ENCODE measurements around the gene HOXA11.

Gene HOXA11

GRCh38 chr7:27139334-27140125 lies 45.5 kb downstream of the HOXA11 start:
- Histone ChIP-seq H3K4me1 (ENCODE audit: control insufficient read depth in 1 of 2, insufficient read depth in 2 of 2, low read length in 2 of 2) (peaks cover 3 to 11% of the 10 kb centered on the region in 2 experiments), H2AFZ (ENCODE audit: insufficient read depth, low read length, poor library complexity) (no peak overlapping the region), H3K36me3 (ENCODE audit: control insufficient read depth in 1 of 2, insufficient read depth in 2 of 2, low read length in 2 of 2) (no peaks in the 10 kb centered on the region), H2BK12ac (ENCODE audit: low read length) (no peak overlapping the region), H4K91ac (ENCODE audit: low read depth, low read length) (no peak overlapping the region), H4K12ac (ENCODE audit: low read depth, low read length) (no peak overlapping the region), H3K9ac (ENCODE audit: low read length) (no peak overlapping the region), H3K79me1 (ENCODE audit: low read length) (no peaks in the 10 kb centered on the region), H3K27me3 (ENCODE audit: insufficient read depth, low read length) (peaks cover 86% of the 10 kb centered on the region), H2BK120ac (ENCODE audit: insufficient read depth, low read length, poor library complexity) (no peak overlapping the region), H3K4me3 (ENCODE audit: low read depth, low read length) (no peak overlapping the region), H2BK5ac (ENCODE audit: low read depth, low read length, poor library complexity) (no peak overlapping the region), H3K9me3 (ENCODE audit: insufficient read depth, low read depth, low read length) (peaks cover 8% of the 10 kb centered on the region), H3K4ac (ENCODE audit: low read depth, low read length) (no peak overlapping the region), H3K4me2 (ENCODE audit: low read length) (no peak overlapping the region), H3K23ac (ENCODE audit: low read length) (no peak overlapping the region), H2AK5ac (ENCODE audit: low read length) (no peak overlapping the region), H3K18ac (ENCODE audit: low read length) (no peak overlapping the region), H3K14ac (ENCODE audit: low read length) (no peak overlapping the region), H3K27ac (ENCODE audit: low read depth, low read length) (no peak overlapping the region), H4K8ac (ENCODE audit: low read depth, low read length) (no peak overlapping the region), H3K79me2 (ENCODE audit: control insufficient read depth, insufficient read depth, low read length, poor library complexity) (no peaks in the 10 kb centered on the region)
- no peak for DNase-seq
- no CpG with 5 or more reads among the region's 53 CpGs for WGBS (ENCODE audit: extremely low coverage, insufficient coverage, insufficient read length)

- no peak overlapping the region for H3K4me3 ChIP-seq (ENCODE audit: low read depth, low read length)
- H3K23ac ChIP-seq (ENCODE audit: low read length): no peak overlapping the region
- WGBS (ENCODE audit: extremely low coverage, insufficient coverage, insufficient read length): no CpG with 5 or more reads among the region's 11 CpGs
- H2BK12ac ChIP-seq (ENCODE audit: low read length): no peak overlapping the region
- no peak overlapping the region for H2AK5ac ChIP-seq (ENCODE audit: low read length)
- no peak overlapping the region for H4K91ac ChIP-seq (ENCODE audit: low read depth, low read length)
- H3K4ac ChIP-seq (ENCODE audit: low read depth, low read length): no peak overlapping the region
- no peak for DNase-seq
- H3K27ac ChIP-seq (ENCODE audit: low read depth, low read length): no peak overlapping the region
- H4K12ac ChIP-seq (ENCODE audit: low read depth, low read length): no peak overlapping the region
- H2AFZ ChIP-seq (ENCODE audit: insufficient read depth, low read length, poor library complexity): no peak overlapping the region
- H3K9me3 ChIP-seq (ENCODE audit: insufficient read depth, low read depth, low read length): peaks cover 6% of the 10 kb centered on the region
- no peaks in the 10 kb centered on the region for H3K36me3 ChIP-seq (ENCODE audit: control insufficient read depth in 1 of 2, insufficient read depth in 2 of 2, low read length in 2 of 2)
- no peak overlapping the region for H2BK5ac ChIP-seq (ENCODE audit: low read depth, low read length, poor library complexity)
- H3K4me2 ChIP-seq (ENCODE audit: low read length): no peak overlapping the region
- no peak overlapping the region for H3K18ac ChIP-seq (ENCODE audit: low read length)
- no peak overlapping the region for H3K9ac ChIP-seq (ENCODE audit: low read length)
- H4K8ac ChIP-seq (ENCODE audit: low read depth, low read length): no peak overlapping the region
- H3K14ac ChIP-seq (ENCODE audit: low read length): no peak overlapping the region
- peaks cover 3 to 11% of the 10 kb centered on the region in 2 experiments for H3K4me1 ChIP-seq (ENCODE audit: control insufficient read depth in 1 of 2, insufficient read depth in 2 of 2, low read length in 2 of 2)
- peaks cover 83% of the 10 kb centered on the region for H3K27me3 ChIP-seq (ENCODE audit: insufficient read depth, low read length)
- H2BK120ac ChIP-seq (ENCODE audit: insufficient read depth, low read length, poor library complexity): no peak overlapping the region
- no peaks in the 10 kb centered on the region for H3K79me2 ChIP-seq (ENCODE audit: control insufficient read depth, insufficient read depth, low read length, poor library complexity)
- H3K79me1 ChIP-seq (ENCODE audit: low read length): no peaks in the 10 kb centered on the region
Measured at GRCh38 chr7:27138985-27139333, 46.1 kb downstream of the HOXA11 start.

- Histone ChIP-seq H2BK12ac (ENCODE audit: low read length) (no peak overlapping the region), H4K8ac (ENCODE audit: low read depth, low read length) (no peak overlapping the region), H3K4me1 (ENCODE audit: control insufficient read depth in 1 of 2, insufficient read depth in 2 of 2, low read length in 2 of 2) (peaks cover 3 to 7% of the 10 kb centered on the region in 2 experiments), H3K36me3 (ENCODE audit: control insufficient read depth in 1 of 2, insufficient read depth in 2 of 2, low read length in 2 of 2) (no peaks in the 10 kb centered on the region), H3K4ac (ENCODE audit: low read depth, low read length) (no peak overlapping the region), H3K4me3 (ENCODE audit: low read depth, low read length) (no peak overlapping the region), H3K79me1 (ENCODE audit: low read length) (no peaks in the 10 kb centered on the region), H3K14ac (ENCODE audit: low read length) (no peak overlapping the region), H2AFZ (ENCODE audit: insufficient read depth, low read length, poor library complexity) (no peak overlapping the region), H3K4me2 (ENCODE audit: low read length) (no peak overlapping the region), H3K23ac (ENCODE audit: low read length) (no peak overlapping the region), H4K91ac (ENCODE audit: low read depth, low read length) (no peak overlapping the region), H3K79me2 (ENCODE audit: control insufficient read depth, insufficient read depth, low read length, poor library complexity) (no peaks in the 10 kb centered on the region), H2BK120ac (ENCODE audit: insufficient read depth, low read length, poor library complexity) (no peak overlapping the region), H3K27ac (ENCODE audit: low read depth, low read length) (no peak overlapping the region), H2BK5ac (ENCODE audit: low read depth, low read length, poor library complexity) (no peak overlapping the region), H3K27me3 (ENCODE audit: insufficient read depth, low read length) (peaks cover 83% of the 10 kb centered on the region), H3K18ac (ENCODE audit: low read length) (no peak overlapping the region), H3K9ac (ENCODE audit: low read length) (no peak overlapping the region), H4K12ac (ENCODE audit: low read depth, low read length) (no peak overlapping the region), H2AK5ac (ENCODE audit: low read length) (no peak overlapping the region), H3K9me3 (ENCODE audit: insufficient read depth, low read depth, low read length) (peaks cover 2% of the 10 kb centered on the region)
- no CpG with 5 or more reads among the region's 1 CpG for WGBS (ENCODE audit: extremely low coverage, insufficient coverage, insufficient read length)
- no peak for DNase-seq
Measured at GRCh38 chr7:27138472-27138871, 46.6 kb downstream of the HOXA11 start.

GRCh38 chr7:27137640-27138315 lies 47.3 kb downstream of the HOXA11 start:
- no peak overlapping the region for H3K14ac ChIP-seq (ENCODE audit: low read length)
- H3K9me3 ChIP-seq (ENCODE audit: insufficient read depth, low read depth, low read length): no peaks in the 10 kb centered on the region
- H2AFZ ChIP-seq (ENCODE audit: insufficient read depth, low read length, poor library complexity): no peak overlapping the region
- no peak overlapping the region for H3K4me3 ChIP-seq (ENCODE audit: low read depth, low read length)
- no peak overlapping the region for H2BK120ac ChIP-seq (ENCODE audit: insufficient read depth, low read length, poor library complexity)
- H2AK5ac ChIP-seq (ENCODE audit: low read length): no peak overlapping the region
- H2BK5ac ChIP-seq (ENCODE audit: low read depth, low read length, poor library complexity): no peak overlapping the region
- no peaks in the 10 kb centered on the region for H3K79me2 ChIP-seq (ENCODE audit: control insufficient read depth, insufficient read depth, low read length, poor library complexity)
- H3K36me3 ChIP-seq (ENCODE audit: control insufficient read depth in 1 of 2, insufficient read depth in 2 of 2, low read length in 2 of 2): no peaks in the 10 kb centered on the region
- H3K79me1 ChIP-seq (ENCODE audit: low read length): no peaks in the 10 kb centered on the region
- H3K9ac ChIP-seq (ENCODE audit: low read length): no peak overlapping the region
- H3K4me2 ChIP-seq (ENCODE audit: low read length): no peak overlapping the region
- no CpG with 5 or more reads among the region's 2 CpGs for WGBS (ENCODE audit: extremely low coverage, insufficient coverage, insufficient read length)
- no peak overlapping the region for H3K23ac ChIP-seq (ENCODE audit: low read length)
- peaks cover 79% of the 10 kb centered on the region for H3K27me3 ChIP-seq (ENCODE audit: insufficient read depth, low read length)
- no peak overlapping the region for H3K18ac ChIP-seq (ENCODE audit: low read length)
- H3K27ac ChIP-seq (ENCODE audit: low read depth, low read length): no peak overlapping the region
- H4K8ac ChIP-seq (ENCODE audit: low read depth, low read length): no peak overlapping the region
- H4K91ac ChIP-seq (ENCODE audit: low read depth, low read length): no peak overlapping the region
- no peak overlapping the region for H3K4ac ChIP-seq (ENCODE audit: low read depth, low read length)
- H3K4me1 ChIP-seq (ENCODE audit: control insufficient read depth in 1 of 2, insufficient read depth in 2 of 2, low read length in 2 of 2): peaks cover 0 to under 1% of the 10 kb centered on the region in 2 experiments
- no peak for DNase-seq
- no peak overlapping the region for H2BK12ac ChIP-seq (ENCODE audit: low read length)
- no peak overlapping the region for H4K12ac ChIP-seq (ENCODE audit: low read depth, low read length)

Data from trophoblast cell (in vitro differentiated cells and primary cell).